H9 (cell line): ENCODE results near the gene ZWILCH. TPM values are rescaled to one million over a fixed set of nuclear protein-coding genes. Genes with fewer than 3 reads are reported as not detected.

Source experiments
- DNase-seq: peaks from one replicate; pipeline ENCODE4 v3.0.0-alpha.2; 2017
- H2AFZ ChIP-seq: one replicate; pipeline ENCODE4 v1.6.1; 2013; ENCODE audit warnings: mild to moderate bottlenecking, low read length, control low read depth, moderate library complexity
- H2AK5ac ChIP-seq: 2 replicates; pipeline ENCODE4 v1.6.1; 2013; ENCODE audit warnings: low read length, control low read depth, mixed read lengths; ENCODE audit not compliant: insufficient read length
- H2BK120ac ChIP-seq: one replicate; pipeline ENCODE4 v1.6.1; 2013; ENCODE audit warnings: low read depth, mild to moderate bottlenecking, low read length, control low read depth, inconsistent platforms; ENCODE audit not compliant: poor library complexity, severe bottlenecking
- H2BK12ac ChIP-seq: 2 replicates; pipeline ENCODE4 v1.6.1; 2013; ENCODE audit warnings: low read length, control low read depth, mixed read lengths, low read depth; ENCODE audit not compliant: insufficient read length
- H2BK15ac ChIP-seq: 2 replicates; pipeline ENCODE4 v1.6.1; 2013; ENCODE audit warnings: low read depth, low read length, control low read depth
- H2BK20ac ChIP-seq: one replicate; pipeline ENCODE4 v1.6.1; 2013; ENCODE audit warnings: low read depth, mild to moderate bottlenecking, low read length, control low read depth, inconsistent platforms; ENCODE audit not compliant: poor library complexity, severe bottlenecking
- H2BK5ac ChIP-seq: 2 replicates; pipeline ENCODE4 v1.6.1; 2013; ENCODE audit warnings: low read length, control low read depth, mixed read lengths; ENCODE audit not compliant: insufficient read length
- H3K14ac ChIP-seq: 2 replicates; pipeline ENCODE4 v1.6.1; 2013; ENCODE audit warnings: low read length, control low read depth; ENCODE audit not compliant: insufficient read depth
- H3K18ac ChIP-seq: 2 replicates; pipeline ENCODE4 v1.6.1; 2013; ENCODE audit warnings: low read depth, mild to moderate bottlenecking, mixed read lengths, low read length, control low read depth; ENCODE audit not compliant: insufficient read length
- H3K23ac ChIP-seq: 2 replicates; pipeline ENCODE4 v1.6.1; 2013; ENCODE audit warnings: low read length, control low read depth, mixed read lengths, low read depth; ENCODE audit not compliant: insufficient read length
- H3K23me2 ChIP-seq: 2 replicates; pipeline ENCODE4 v1.6.1; 2013; ENCODE audit warnings: low read depth, mild to moderate bottlenecking, mixed read lengths, low read length, control low read depth; ENCODE audit not compliant: insufficient read length, poor library complexity, severe bottlenecking
- H3K27ac ChIP-seq: 2 replicates; pipeline ENCODE4 v1.5.1; 2013; ENCODE audit warnings: low read length, control low read depth, mixed read lengths, low read depth; ENCODE audit not compliant: insufficient read length
- H3K27me3 ChIP-seq: 2 replicates; pipeline ENCODE4 v1.6.1; 2013; ENCODE audit warnings: low read length, control low read depth, inconsistent platforms; ENCODE audit not compliant: insufficient read depth
- H3K4ac ChIP-seq: 2 replicates; pipeline ENCODE4 v1.6.1; 2013; ENCODE audit warnings: low read depth, mild to moderate bottlenecking, control low read depth, inconsistent platforms, low read length, moderate library complexity
- H3K4me1 ChIP-seq: 2 replicates; pipeline ENCODE4 v1.6.1; 2013; ENCODE audit warnings: low read length, control low read depth, inconsistent platforms; ENCODE audit not compliant: insufficient read depth
- H3K4me2 ChIP-seq: 2 replicates; pipeline ENCODE4 v1.6.1; 2013; ENCODE audit warnings: low read length, control low read depth, mixed read lengths; ENCODE audit not compliant: insufficient read length, insufficient read depth
- H3K56ac ChIP-seq: 2 replicates; pipeline ENCODE4 v1.6.1; 2013; ENCODE audit warnings: low read depth, mild to moderate bottlenecking, mixed read lengths, low read length, control low read depth; ENCODE audit not compliant: insufficient read length
- H3K79me1 ChIP-seq: 2 replicates; pipeline ENCODE4 v1.6.1; 2013; ENCODE audit warnings: low read depth, mild to moderate bottlenecking, moderate library complexity, low read length, control low read depth, inconsistent platforms; ENCODE audit not compliant: insufficient read depth, poor library complexity, severe bottlenecking
- H3K79me2 ChIP-seq: 2 replicates; pipeline ENCODE4 v1.6.1; 2013; ENCODE audit warnings: low read length, control low read depth, inconsistent platforms; ENCODE audit not compliant: insufficient read depth
- H3K9ac ChIP-seq: 2 replicates; pipeline ENCODE4 v1.6.1; 2013; ENCODE audit warnings: low read length, control low read depth, mixed read lengths; ENCODE audit not compliant: insufficient read length; ENCODE audit errors: extremely low read depth
- H3K9me3 ChIP-seq: one replicate; pipeline ENCODE4 v1.6.1; 2013; ENCODE audit warnings: low read depth, low read length, inconsistent platforms; ENCODE audit not compliant: control insufficient read depth
- H3T11ph ChIP-seq: one replicate; pipeline ENCODE4 v1.6.1; 2013; ENCODE audit warnings: mild to moderate bottlenecking, low read length, control low read depth, inconsistent platforms
- H4K20me1 ChIP-seq: one replicate; pipeline ENCODE4 v1.6.1; 2013; ENCODE audit not compliant: control insufficient read depth, insufficient read length, insufficient read depth
- H4K5ac ChIP-seq: 2 replicates; pipeline ENCODE4 v1.6.1; 2013; ENCODE audit warnings: low read depth, mild to moderate bottlenecking, mixed read lengths, low read length, control low read depth; ENCODE audit not compliant: insufficient read length
- H4K8ac ChIP-seq: replicated peaks from 2 replicates; pipeline ENCODE4 v1.6.1; 2013; ENCODE audit warnings: low read length, control low read depth, mixed read lengths, low read depth; ENCODE audit not compliant: insufficient read length
- H4K91ac ChIP-seq: 2 replicates; pipeline ENCODE4 v1.6.1; 2013; ENCODE audit warnings: low read depth, mild to moderate bottlenecking, moderate library complexity, mixed read lengths, low read length, control low read depth; ENCODE audit not compliant: insufficient read length
- H3K27ac Mint-ChIP-seq, 3 experiments: 2 replicates in 2 of 3; 3 replicates in 1 of 3; pipeline ENCODE4 v1.8.0; 2020 to 2021; ENCODE audit warnings: mixed read lengths in 3 of 3, mild to moderate bottlenecking in 1 of 3, moderate library complexity in 1 of 3
- H3K27me3 Mint-ChIP-seq: 2 replicates; pipeline ENCODE4 v1.8.0; 2021; ENCODE audit warnings: low read depth, mild to moderate bottlenecking, moderate library complexity, mixed read lengths
- H3K36me3 Mint-ChIP-seq, 3 experiments: 2 replicates in 2 of 3; 3 replicates in 1 of 3; pipeline ENCODE4 v1.8.0; 2020 to 2021; ENCODE audit warnings: low read depth in 3 of 3, mixed read lengths in 3 of 3; ENCODE audit not compliant: insufficient read depth in 1 of 3
- H3K4me1 Mint-ChIP-seq, 2 experiments: 2 replicates each; pipeline ENCODE4 v1.8.0; 2020; ENCODE audit warnings: mixed read lengths in 2 of 2
- H3K4me3 Mint-ChIP-seq, 2 experiments: 2 replicates in 1 of 2; 3 replicates in 1 of 2; pipeline ENCODE4 v1.8.0; 2020 to 2021; ENCODE audit warnings: mild to moderate bottlenecking in 2 of 2, mixed read lengths in 2 of 2, moderate library complexity in 1 of 2
- H3K9me3 Mint-ChIP-seq, 2 experiments: 2 replicates in 1 of 2; 3 replicates in 1 of 2; pipeline ENCODE4 v1.8.0; 2020; ENCODE audit warnings: mild to moderate bottlenecking in 2 of 2, mixed read lengths in 2 of 2, moderate library complexity in 1 of 2
- WGBS: extraction: QIAGEN DNeasy Blood & Tissue Kit; methylation state at CpG from one replicate; pipeline ENCODE4 v1.1.7; 2013; ENCODE audit warnings: missing lambda C conversion rate, low lambda C conversion rate, mixed read lengths; ENCODE audit not compliant: insufficient read length; ENCODE audit errors: extremely low coverage; 5-methylcytosine and 5-hydroxymethylcytosine counted together
- total RNA-seq: library from RNA; stranded (reverse); gene quantifications from 2 replicates; pipeline ENCODE4 v1.2.1, GENCODE V29; 2021
- TF ChIP-seq, protein P1 (sequence below): fragments of 200-600 bp; sonication (generic); conservative IDR thresholded peaks from 3 replicates; pipeline ENCODE4 v1.8.0; 2021; ENCODE audit warnings: antibody characterized with exemption, mild to moderate bottlenecking

ZWILCH gene
- total RNA-seq, 1 experiment from 2014 or later = 47.2 TPM

DNA sequence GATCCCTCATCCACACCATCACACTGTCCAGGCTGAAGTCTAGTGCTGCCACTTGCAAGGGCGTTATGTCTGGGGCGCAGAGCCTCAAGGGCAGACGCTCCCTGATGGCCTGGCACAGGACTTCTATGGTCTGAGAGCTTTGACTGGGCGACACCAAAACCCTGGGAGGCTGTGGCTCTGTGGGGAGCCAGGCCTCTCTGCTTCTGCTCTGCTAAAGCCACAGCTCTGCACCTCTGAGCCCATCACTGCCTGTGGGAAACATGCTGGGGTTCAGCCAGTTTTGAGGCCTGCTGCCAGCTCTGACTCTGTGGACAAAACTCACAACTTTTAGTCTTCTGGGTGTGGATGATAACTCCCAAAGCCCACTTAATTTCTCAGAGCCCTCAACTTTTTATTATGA is 67.0 kb downstream of the ZWILCH start:
- no peaks in the 10 kb centered on the region for H3K9me3 Mint-ChIP-seq
- TF ChIP-seq, protein P1, sequence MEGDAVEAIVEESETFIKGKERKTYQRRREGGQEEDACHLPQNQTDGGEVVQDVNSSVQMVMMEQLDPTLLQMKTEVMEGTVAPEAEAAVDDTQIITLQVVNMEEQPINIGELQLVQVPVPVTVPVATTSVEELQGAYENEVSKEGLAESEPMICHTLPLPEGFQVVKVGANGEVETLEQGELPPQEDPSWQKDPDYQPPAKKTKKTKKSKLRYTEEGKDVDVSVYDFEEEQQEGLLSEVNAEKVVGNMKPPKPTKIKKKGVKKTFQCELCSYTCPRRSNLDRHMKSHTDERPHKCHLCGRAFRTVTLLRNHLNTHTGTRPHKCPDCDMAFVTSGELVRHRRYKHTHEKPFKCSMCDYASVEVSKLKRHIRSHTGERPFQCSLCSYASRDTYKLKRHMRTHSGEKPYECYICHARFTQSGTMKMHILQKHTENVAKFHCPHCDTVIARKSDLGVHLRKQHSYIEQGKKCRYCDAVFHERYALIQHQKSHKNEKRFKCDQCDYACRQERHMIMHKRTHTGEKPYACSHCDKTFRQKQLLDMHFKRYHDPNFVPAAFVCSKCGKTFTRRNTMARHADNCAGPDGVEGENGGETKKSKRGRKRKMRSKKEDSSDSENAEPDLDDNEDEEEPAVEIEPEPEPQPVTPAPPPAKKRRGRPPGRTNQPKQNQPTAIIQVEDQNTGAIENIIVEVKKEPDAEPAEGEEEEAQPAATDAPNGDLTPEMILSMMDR = no peak

More for the DNA sequence above, 67.0 kb downstream of the ZWILCH start:
- Mint-ChIP-seq H3K27me3 (no peaks in the 10 kb centered on the region; the same call in 1 of the 2 replicates), H3K4me3 (no peak overlapping the region), H3K4me1 (peaks cover 0 to 3% of the 10 kb centered on the region in 2 experiments; a peak in 1 of 4 replicates), H3K27ac (no peak overlapping the region), H3K36me3 (no peaks in the 10 kb centered on the region; a peak in 1 of 7 replicates)
- H2BK20ac ChIP-seq = no peak overlapping the region
- no peaks in the 10 kb centered on the region for H3K27me3 ChIP-seq
- H2AK5ac ChIP-seq = no peak overlapping the region
- H3K14ac ChIP-seq = no peak overlapping the region
- no peaks in the 10 kb centered on the region for H3K79me1 ChIP-seq
- H4K8ac ChIP-seq = no peak overlapping the region
- no peak overlapping the region for H3K18ac ChIP-seq
- H3K9me3 ChIP-seq = no peaks in the 10 kb centered on the region
- no peak overlapping the region for H3T11ph ChIP-seq
- no peak overlapping the region for H3K27ac ChIP-seq
- no peak overlapping the region for H2BK12ac ChIP-seq
- no peak overlapping the region for H2BK120ac ChIP-seq
- H3K23ac ChIP-seq = no peak overlapping the region
- no peaks in the 10 kb centered on the region for H3K79me2 ChIP-seq
- H2BK15ac ChIP-seq = no peak overlapping the region
- H2AFZ ChIP-seq = no peak overlapping the region
- H3K4me1 ChIP-seq = peaks cover 1% of the 10 kb centered on the region; the same call in 1 of the 2 replicates
- H3K4me2 ChIP-seq = no peak overlapping the region
- no peak for DNase-seq
- no peaks in the 10 kb centered on the region for H4K20me1 ChIP-seq
- no peak overlapping the region for H3K56ac ChIP-seq
- no peak overlapping the region for H3K9ac ChIP-seq
- H3K4ac ChIP-seq = no peak overlapping the region
- H4K5ac ChIP-seq = no peak overlapping the region
- H3K23me2 ChIP-seq = no peaks in the 10 kb centered on the region
- H2BK5ac ChIP-seq = no peak overlapping the region
- no peak overlapping the region for H4K91ac ChIP-seq
- WGBS = no CpG with 5 or more reads among the region's 4 CpGs
